T-cell (primary cell): ENCODE results near the gene NHSL2. TPM values are rescaled to one million over a fixed set of nuclear protein-coding genes. Genes with fewer than 3 reads are reported as not detected.
A peak's percentile ranks its signal among the peaks of the same experiment; 100 is the strongest.

ENCODE experiments used
- ATAC-seq, 4 experiments: fragments of 200-7000 bp in 3 of 4; fragments of 150-1000 bp in 1 of 4; cut with Tn5 transposase; replicated peaks in 1 of 4; 1 replicate in 3 of 4; 2 replicates in 1 of 4; pipeline ENCODE4 v1.10.0; 2021; ENCODE audit warnings: moderate library complexity in 3 of 4, mild to moderate bottlenecking in 2 of 4, moderate number of reproducible peaks in 1 of 4
- CTCF ChIA-PET, 2 donors: fragments of 300-600 bp; sonication (Branson Sonifier 250); formaldehyde crosslinking; loops; one replicate each; lab custom pipeline; 2022; ENCODE audit warnings: antibody characterized with exemption in 2 of 2; lab: Charles Lee
- POLR2A ChIA-PET, 2 donors: fragments of 300-600 bp; sonication (Branson Sonifier 250); formaldehyde crosslinking; loops; one replicate each; lab custom pipeline; 2022; ENCODE audit warnings: antibody characterized with exemption in 2 of 2; lab: Charles Lee
- DNase-seq, 35 experiments: peaks; one replicate each; pipeline versions ENCODE4 v3.0.0 to v3.0.0-alpha.2; 2013 to 2023
- H3K27ac ChIP-seq: one replicate; pipeline ENCODE4 v1.5.1; 2013; ENCODE audit warnings: low read length
- H3K27me3 ChIP-seq, 2 experiments: replicated peaks in 1 of 2; 1 replicate in 1 of 2; 2 replicates in 1 of 2; pipeline versions ENCODE4 v1.6.1 to v1.7.0; 2013; ENCODE audit warnings: low read length in 1 of 2, mixed read lengths in 1 of 2; ENCODE audit not compliant: control insufficient read depth in 2 of 2, insufficient read depth in 2 of 2; ENCODE audit errors: extremely low read depth in 1 of 2
- H3K36me3 ChIP-seq, 2 donors: 1 replicate in 1 of 2; 2 replicates in 1 of 2; pipeline versions ENCODE4 v1.6.1 to v1.7.0; 2013; ENCODE audit warnings: low read length in 1 of 2; ENCODE audit not compliant: control insufficient read depth in 2 of 2, insufficient read depth in 1 of 2; ENCODE audit errors: extremely low read depth in 1 of 2
- H3K4me1 ChIP-seq, 2 experiments: 1 replicate in 1 of 2; 2 replicates in 1 of 2; pipeline versions ENCODE4 v1.6.1 to v1.7.0; 2013; ENCODE audit warnings: low read length in 2 of 2, mixed read lengths in 1 of 2; ENCODE audit not compliant: insufficient read depth in 2 of 2, control insufficient read depth in 1 of 2; ENCODE audit errors: extremely low read depth in 1 of 2
- H3K4me3 ChIP-seq, 2 donors: 1 replicate in 1 of 2; 2 replicates in 1 of 2; pipeline versions ENCODE4 v1.5.1 to v1.7.0; 2013; ENCODE audit warnings: mild to moderate bottlenecking in 2 of 2, low read length in 1 of 2, moderate library complexity in 1 of 2; ENCODE audit not compliant: control insufficient read depth in 1 of 2; ENCODE audit errors: extremely low read depth in 1 of 2
- H3K9me3 ChIP-seq: 2 replicates; pipeline ENCODE4 v1.7.0; 2013
- H3K27ac Mint-ChIP-seq, 2 donors: one replicate each; pipeline ENCODE4 v1.8.0; 2020 to 2021; ENCODE audit warnings: mild to moderate bottlenecking in 2 of 2, mixed read lengths in 2 of 2
- H3K27me3 Mint-ChIP-seq, 2 donors: one replicate each; pipeline ENCODE4 v1.8.0; 2021 to 2022; ENCODE audit warnings: mixed read lengths in 2 of 2
- H3K36me3 Mint-ChIP-seq: one replicate; pipeline ENCODE4 v1.8.0; 2021; ENCODE audit warnings: mixed read lengths
- H3K4me1 Mint-ChIP-seq, 3 donors: one replicate each; pipeline ENCODE4 v1.8.0; 2020 to 2022; ENCODE audit warnings: mixed read lengths in 3 of 3, mild to moderate bottlenecking in 1 of 3
- H3K4me3 Mint-ChIP-seq, 3 donors: one replicate each; pipeline ENCODE4 v1.8.0; 2020 to 2022; ENCODE audit warnings: mild to moderate bottlenecking in 3 of 3, mixed read lengths in 3 of 3, moderate library complexity in 3 of 3
- H3K9me3 Mint-ChIP-seq, 3 donors: one replicate each; pipeline ENCODE4 v1.8.0; 2020 to 2022; ENCODE audit warnings: mixed read lengths in 3 of 3
- WGBS: methylation state at CpG from one replicate; pipeline ENCODE4 v1.1.5; 2013; ENCODE audit warnings: missing lambda C conversion rate; ENCODE audit not compliant: insufficient coverage; 5-methylcytosine and 5-hydroxymethylcytosine counted together
- total RNA-seq, 35 experiments: library from RNA in 6 of 35; stranded (reverse) in 6 of 35; fragments of 120-200 nt in 1 of 35; gene quantifications; one replicate each; pipeline versions ENCODE4 v1.2.1 to v1.2.4 and lab custom pipeline; 2013 to 2026

NHSL2 gene
- total RNA-seq, 5 donors from 2014 or later (not counting 1 experiment from before 2014, with no cell fraction given) = 3.3 to 11.7 (median 8.1) TPM

GRCh38 chrX:72107841-72108595, 197.4 kb downstream of the NHSL2 start:
- no peaks in the 10 kb centered on the region for H3K27me3 ChIP-seq
- peak overlapping the region; percentile 44 to 51 for H3K27ac Mint-ChIP-seq
- H3K9me3 ChIP-seq = no peaks in the 10 kb centered on the region
- no peaks in the 10 kb centered on the region for H3K36me3 ChIP-seq
- no peaks in the 10 kb centered on the region for H3K36me3 Mint-ChIP-seq
- ChIA-PET CTCF (no interaction called here), POLR2A (interaction anchor here in 1 of 2 donors (0.6 kb wide), 1 partner anchor 169 kb away, joined by 3 read pairs; the partner anchor contains the start of gene RPS4X)
- peaks cover 7 to 62% (median 51%) of the 10 kb centered on the region in 3 donors for H3K4me1 Mint-ChIP-seq
- H3K4me3 ChIP-seq = no peak overlapping the region
- peak overlapping the region; percentile 18 for H3K27ac ChIP-seq
- no peak for DNase-seq
- WGBS = 92% methylated on average over 8 of the region's 12 CpGs
- H3K27me3 Mint-ChIP-seq = peaks cover 2 to 32% of the 10 kb centered on the region in 2 donors
- no peaks in the 10 kb centered on the region for H3K9me3 Mint-ChIP-seq
- H3K4me1 ChIP-seq = peaks cover 2 to 52% of the 10 kb centered on the region in 2 experiments
- ATAC-seq = no peak
- no peak overlapping the region for H3K4me3 Mint-ChIP-seq

GRCh38 chrX:72108666-72109065, 198.0 kb downstream of the NHSL2 start:
- Histone ChIP-seq H3K27ac (no peak overlapping the region), H3K27me3 (no peaks in the 10 kb centered on the region), H3K9me3 (no peaks in the 10 kb centered on the region), H3K36me3 (no peaks in the 10 kb centered on the region), H3K4me1 (peaks cover 2 to 49% of the 10 kb centered on the region in 2 experiments), H3K4me3 (no peak overlapping the region)
- Mint-ChIP-seq H3K4me3 (no peak overlapping the region), H3K27ac (no peak overlapping the region), H3K4me1 (peaks cover 7 to 58% (median 47%) of the 10 kb centered on the region in 3 donors), H3K27me3 (peaks cover 2 to 28% of the 10 kb centered on the region in 2 donors), H3K36me3 (no peaks in the 10 kb centered on the region), H3K9me3 (no peaks in the 10 kb centered on the region)
- ChIA-PET CTCF (no interaction called here), POLR2A (no interaction called here)
- ATAC-seq (no peak), DNase-seq (no peak)
- 85% methylated on average over 2 of the region's 10 CpGs for WGBS

- no CpG with 5 or more reads among the region's 13 CpGs for WGBS
- Mint-ChIP-seq H3K4me1 (peaks cover 0 to 51% (median 38%) of the 10 kb centered on the region in 3 donors), H3K4me3 (no peak overlapping the region), H3K9me3 (no peaks in the 10 kb centered on the region), H3K36me3 (no peaks in the 10 kb centered on the region), H3K27me3 (peaks cover 2 to 30% of the 10 kb centered on the region in 2 donors), H3K27ac (peak overlapping the region in 1 of 2 donors; percentile 11)
- CTCF ChIA-PET = interaction anchor here in 1 of 2 donors (1.1 kb wide), 1 partner anchor 88 kb away, joined by 4 read pairs; no protein-coding TSS in a partner anchor
- Histone ChIP-seq H3K9me3 (no peaks in the 10 kb centered on the region), H3K4me1 (peaks cover 1 to 41% of the 10 kb centered on the region in 2 experiments), H3K27ac (no peak overlapping the region), H3K4me3 (no peak overlapping the region), H3K27me3 (no peaks in the 10 kb centered on the region), H3K36me3 (no peaks in the 10 kb centered on the region)
- ATAC-seq (no peak), DNase-seq (no peak)
- POLR2A ChIA-PET = no interaction called here
Observed at GRCh38 chrX:72110051-72110875, 199.6 kb downstream of the NHSL2 start.

- H3K4me1 ChIP-seq = peaks cover 0 to 34% of the 10 kb centered on the region in 2 experiments
- Mint-ChIP-seq H3K27me3 (peaks cover 2 to 33% of the 10 kb centered on the region in 2 donors), H3K4me3 (no peak overlapping the region), H3K9me3 (no peaks in the 10 kb centered on the region), H3K27ac (peak overlapping the region in 1 of 2 donors; percentile 5), H3K4me1 (peaks cover 0 to 47% (median 32%) of the 10 kb centered on the region in 3 donors), H3K36me3 (no peaks in the 10 kb centered on the region)
- H3K4me3 ChIP-seq = no peak overlapping the region
- no peak for DNase-seq
- CTCF ChIA-PET = interaction anchor here (0.6 to 1.1 kb wide), 2 partner anchors 16 to 89 kb away, joined by 3 to 4 read pairs; no protein-coding TSS in a partner anchor
- no peaks in the 10 kb centered on the region for H3K36me3 ChIP-seq
- H3K27me3 ChIP-seq = no peaks in the 10 kb centered on the region
- H3K27ac ChIP-seq = no peak overlapping the region
- POLR2A ChIA-PET = interaction anchor here in 1 of 2 donors (0.6 kb wide), 1 partner anchor 53 kb away, joined by 4 read pairs; no protein-coding TSS in a partner anchor
- ATAC-seq = no peak
- 89% methylated on average over 5 of the region's 11 CpGs for WGBS
- H3K9me3 ChIP-seq = no peaks in the 10 kb centered on the region
Observed at GRCh38 chrX:72110876-72111708, 200.4 kb downstream of the NHSL2 start.

- no peak overlapping the region for H3K27ac Mint-ChIP-seq
- H3K4me1 Mint-ChIP-seq = peaks cover 0 to 40% (median 18%) of the 10 kb centered on the region in 3 donors
- H3K27ac ChIP-seq = no peak overlapping the region
- WGBS = 80% methylated on average over 2 of the region's 6 CpGs
- no peak for ATAC-seq
- no peak for DNase-seq
- ChIA-PET CTCF (no interaction called here), POLR2A (no interaction called here)
- H3K27me3 Mint-ChIP-seq = peaks cover 0 to 26% of the 10 kb centered on the region in 2 donors
- no peak overlapping the region for H3K4me3 ChIP-seq
- H3K9me3 ChIP-seq = no peaks in the 10 kb centered on the region
- no peaks in the 10 kb centered on the region for H3K36me3 ChIP-seq
- peaks cover 1% of the 10 kb centered on the region for H3K36me3 Mint-ChIP-seq
- no peaks in the 10 kb centered on the region for H3K9me3 Mint-ChIP-seq
- peaks cover 0 to 21% of the 10 kb centered on the region in 2 experiments for H3K4me1 ChIP-seq
- H3K27me3 ChIP-seq = no peaks in the 10 kb centered on the region
- H3K4me3 Mint-ChIP-seq = no peak overlapping the region
Observed at GRCh38 chrX:72113461-72113860, 202.8 kb downstream of the NHSL2 start.
